Left forelimb (tissue), 1 donor: ENCODE results near the gene MAPK6.

Experiments
- DNase-seq: peaks from one replicate; pipeline ENCODE4 v3.0.0-alpha.2; 2018; ENCODE audit warnings: low spot score

The MAPK6 gene

DNA sequence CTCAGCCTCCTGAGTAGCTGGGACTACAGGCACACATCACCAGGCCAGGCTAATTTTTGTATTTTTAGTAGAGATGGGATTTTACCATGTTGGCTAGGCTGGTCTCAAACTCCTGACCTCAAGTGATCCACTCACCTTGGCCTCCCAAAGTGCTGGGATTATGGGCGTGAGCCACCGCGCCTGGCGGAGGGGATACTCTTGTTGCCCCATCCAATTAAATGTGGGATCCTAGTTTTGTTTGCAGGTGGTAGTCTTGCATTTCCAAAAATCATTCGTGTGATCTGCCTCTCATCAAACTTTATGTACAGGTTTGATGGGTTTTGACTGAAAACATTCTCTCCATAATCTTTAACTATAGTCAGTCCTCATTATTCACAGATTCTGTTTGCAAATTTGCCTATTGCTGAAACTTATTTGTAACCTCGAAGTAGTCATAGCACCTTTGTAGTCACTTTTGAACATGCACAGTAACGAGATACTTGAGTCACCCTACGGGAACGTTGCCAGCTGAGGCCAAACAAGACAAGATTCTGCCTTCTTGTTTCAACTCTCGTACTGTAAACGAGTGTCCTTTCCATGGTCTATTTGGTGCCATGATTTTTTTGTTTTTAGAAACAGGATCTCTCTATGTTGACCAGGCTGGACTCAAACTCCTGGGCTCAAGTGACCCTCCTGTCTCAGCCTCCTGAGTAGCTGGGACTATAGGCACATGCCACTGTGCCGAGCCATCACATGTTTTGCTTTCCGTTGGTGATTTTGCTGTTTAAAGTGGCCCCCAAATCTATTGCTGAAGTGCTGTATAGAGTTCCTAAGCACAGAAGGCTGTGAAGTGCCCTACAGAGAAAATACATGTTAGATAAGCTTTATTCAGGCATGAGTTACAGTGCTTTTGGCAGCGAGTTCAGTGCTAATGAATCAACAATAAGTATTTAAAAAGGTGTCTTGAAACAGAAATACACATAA, 8.1 kb upstream of the MAPK6 start:
- DNase-seq, result no peak

DNA sequence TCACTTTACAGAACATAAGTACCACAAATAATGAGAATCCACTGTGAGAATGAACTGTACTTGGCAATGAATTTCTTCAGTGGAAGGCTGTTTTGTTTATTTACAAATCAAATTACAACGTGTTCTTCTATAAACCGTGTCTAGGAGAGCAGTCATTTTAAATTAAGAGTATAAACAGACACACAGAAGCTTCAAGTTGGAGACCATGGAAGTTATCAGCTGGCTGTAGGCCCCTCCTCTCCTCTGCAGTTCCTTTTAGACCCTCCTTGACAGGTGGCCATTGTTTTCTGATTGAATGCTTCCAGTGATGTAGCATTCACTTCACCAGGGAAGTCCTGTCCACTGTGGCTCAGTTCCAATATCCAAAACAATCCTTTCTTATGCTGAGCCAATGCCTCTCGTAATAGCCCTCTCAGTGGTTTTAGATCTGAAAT, 7.3 kb upstream of the MAPK6 start:
- no peak for DNase-seq

- no peak for DNase-seq
Measured at GRCh38 chr15:52012210-52012609, 6.8 kb upstream of the MAPK6 start.

- no peak for DNase-seq
Measured at GRCh38 chr15:52013151-52013791, 5.7 kb upstream of the MAPK6 start.

- no peak for DNase-seq
Measured at GRCh38 chr15:52014616-52015015, 4.4 kb upstream of the MAPK6 start.

- DNase-seq, result no peak
Measured at GRCh38 chr15:52016316-52016715, 2.7 kb upstream of the MAPK6 start.

DNA sequence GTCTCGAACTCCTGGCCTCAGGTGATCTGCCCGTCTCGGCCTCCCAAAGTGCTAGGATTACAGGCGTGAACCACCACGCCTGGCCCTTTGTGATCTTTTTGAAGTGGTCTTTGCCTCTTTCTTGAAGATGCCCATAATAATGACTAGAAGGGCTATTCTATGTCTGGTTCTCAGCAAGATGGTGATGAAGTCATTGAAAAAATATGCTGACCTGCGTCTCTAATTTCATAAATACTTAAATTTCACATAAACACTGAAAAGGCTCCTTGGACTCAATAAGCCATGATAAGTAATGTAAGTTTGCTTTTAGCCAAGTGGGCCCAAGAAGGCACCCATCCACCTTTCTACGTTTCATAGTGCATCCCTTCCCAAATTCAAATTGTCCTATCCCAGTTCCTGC, 775 bp upstream of the MAPK6 start:
- DNase-seq, result no peak

DNA sequence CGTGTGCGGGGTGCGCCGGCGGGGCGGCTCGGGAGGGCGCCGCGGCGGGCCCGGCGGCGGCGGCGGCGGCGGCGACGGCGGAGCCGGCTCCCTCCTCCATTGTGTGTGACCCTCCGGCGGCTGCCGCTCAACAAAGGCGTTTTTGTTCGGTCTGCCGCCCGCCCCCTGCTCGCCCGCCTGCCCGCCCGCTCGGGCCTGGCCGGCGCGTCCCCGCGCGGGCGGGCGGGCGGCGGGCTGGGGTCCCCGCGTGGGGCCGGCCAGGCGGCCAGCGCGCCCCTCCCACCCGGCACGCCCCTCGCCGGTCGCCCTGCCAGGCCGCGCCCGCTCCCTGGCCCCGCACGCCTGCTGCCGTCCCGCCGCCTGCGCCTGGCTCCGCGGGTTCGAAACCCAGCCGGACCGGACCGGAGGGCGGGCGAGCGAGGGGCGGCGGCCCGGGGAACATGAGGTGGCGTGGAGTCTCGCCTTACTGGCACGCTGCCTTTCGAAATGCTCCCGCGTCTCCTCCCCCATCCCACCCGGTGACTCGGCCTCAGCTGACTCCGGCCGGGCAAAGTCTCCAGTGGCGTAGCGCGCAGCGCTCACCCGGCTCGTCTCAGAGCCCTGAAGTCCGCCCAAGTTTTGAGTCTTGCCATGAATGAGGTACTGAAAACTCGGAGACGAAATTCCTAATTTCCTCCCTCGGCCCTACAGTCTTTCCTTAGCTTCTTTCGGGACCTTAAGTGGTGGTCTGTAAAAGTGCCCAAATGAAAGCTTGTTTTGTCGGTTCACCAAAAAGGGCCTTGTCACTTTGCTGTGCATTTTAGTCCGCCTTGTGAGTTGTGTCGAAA, 588 bp downstream of the MAPK6 start:
- peak; percentile 85 for DNase-seq

- DNase-seq, result no peak
Measured at GRCh38 chr15:52020221-52021085, 1.4 kb downstream of the MAPK6 start.

- DNase-seq, result no peak
Measured at GRCh38 chr15:52021128-52021671, 2.2 kb downstream of the MAPK6 start.

- no peak for DNase-seq
Measured at GRCh38 chr15:52021892-52022540, 3.0 kb downstream of the MAPK6 start.

DNA sequence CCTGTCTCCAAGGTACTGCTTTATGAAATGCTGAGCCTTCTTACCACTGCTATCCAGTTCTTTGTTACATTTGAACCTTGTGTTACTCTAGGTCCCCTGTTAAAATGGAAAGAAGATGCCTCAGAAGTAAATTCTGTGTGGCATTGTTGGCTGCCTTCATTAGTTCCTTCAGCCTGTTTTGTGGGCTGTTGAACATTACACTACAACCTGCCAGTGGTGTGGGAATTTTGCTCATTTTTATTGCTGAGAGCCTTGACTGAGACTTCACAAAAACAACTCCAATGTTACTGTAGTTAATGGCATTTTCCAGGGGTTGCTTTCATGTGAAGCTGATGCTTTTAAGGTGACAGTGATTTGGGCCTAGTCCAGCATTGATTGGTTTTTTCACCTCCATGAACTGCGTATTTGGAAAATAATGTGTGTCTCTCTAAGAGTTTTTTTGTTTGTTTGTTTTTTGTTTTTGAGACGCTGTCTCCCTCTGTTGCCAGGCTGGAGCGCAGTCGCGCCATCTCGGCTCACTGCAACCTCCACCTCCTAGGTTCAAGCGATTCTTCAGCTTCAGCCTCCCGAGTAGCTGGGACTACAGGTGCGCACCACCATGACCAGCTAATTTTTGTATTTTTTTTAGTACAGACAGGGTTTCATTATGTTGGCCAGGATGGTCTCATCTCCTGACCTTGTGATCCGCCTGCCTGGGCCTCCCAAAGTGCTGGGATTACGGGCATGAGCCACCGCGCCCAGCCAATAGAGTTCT, 4.3 kb downstream of the MAPK6 start:
- no peak for DNase-seq

GRCh38 chr15:52028431-52029093, 9.5 kb downstream of the MAPK6 start:
- no peak for DNase-seq

DNA sequence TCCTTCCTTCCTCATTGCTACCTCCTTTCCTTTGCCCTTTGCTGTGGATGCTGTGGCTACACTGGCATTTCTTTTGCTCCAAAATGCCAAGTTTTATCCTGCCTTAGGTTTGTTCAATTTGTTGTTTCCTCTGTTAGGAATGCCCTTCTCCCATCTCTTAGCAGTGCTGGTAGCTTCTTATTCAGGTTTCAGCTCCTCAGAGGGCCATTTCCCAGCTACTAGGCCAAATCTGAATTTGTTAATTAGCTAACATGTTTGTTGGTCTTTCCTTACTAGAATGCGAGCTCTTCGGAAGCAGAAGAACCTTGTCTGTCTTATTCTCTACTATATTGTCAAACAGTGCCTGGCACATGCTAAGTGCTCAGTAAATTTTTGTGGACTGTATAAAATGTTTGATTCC, 11.0 kb downstream of the MAPK6 start:
- DNase-seq, result no peak

GRCh38 chr15:52031556-52031955, 12.5 kb downstream of the MAPK6 start:
- DNase-seq, result no peak

- DNase-seq, result no peak
Measured at GRCh38 chr15:52037889-52038505, 19.0 kb downstream of the MAPK6 start.

GRCh38 chr15:52039925-52040781, 21.1 kb downstream of the MAPK6 start:
- no peak for DNase-seq
